Mesothelial cell of epicardium (in vitro differentiated cells): Measurements from ENCODE around the gene GPATCH1. TPM values are rescaled to one million over a fixed set of nuclear protein-coding genes. Genes with fewer than 3 reads are reported as not detected.

Source experiments
- DNase-seq, 2 experiments: peaks; one replicate each; pipeline ENCODE4 v3.0.0; 2021; ENCODE audit warnings: low spot score in 2 of 2; ENCODE audit not compliant: unreplicated experiment in 2 of 2
- H3K27ac Mint-ChIP-seq: 2 replicates; pipeline ENCODE4 v1.8.0; 2021; ENCODE audit warnings: mixed read lengths
- H3K27me3 Mint-ChIP-seq: 2 replicates; pipeline ENCODE4 v1.8.0; 2021; ENCODE audit warnings: low read depth, mixed read lengths
- H3K36me3 Mint-ChIP-seq: 2 replicates; pipeline ENCODE4 v1.8.0; 2021; ENCODE audit warnings: mixed read lengths
- H3K4me1 Mint-ChIP-seq: 2 replicates; pipeline ENCODE4 v1.8.0; 2021; ENCODE audit warnings: mixed read lengths
- H3K4me3 Mint-ChIP-seq: 2 replicates; pipeline ENCODE4 v1.8.0; 2021; ENCODE audit warnings: mild to moderate bottlenecking, moderate library complexity, mixed read lengths
- H3K9me3 Mint-ChIP-seq: 2 replicates; pipeline ENCODE4 v1.8.0; 2021; ENCODE audit warnings: mixed read lengths
- CTCF ChIP-seq: fragments of 200-600 bp; sonication (generic); IDR thresholded peaks from one replicate; pipeline ENCODE4 v1.5.0; 2021; ENCODE audit warnings: antibody characterized with exemption; ENCODE audit not compliant: unreplicated experiment
- total RNA-seq: library from RNA; stranded (reverse); gene quantifications from 3 replicates; pipeline ENCODE4 v1.2.1, GENCODE V29; 2021

GPATCH1 gene
- total RNA-seq, 1 donor from 2014 or later = 13.5 TPM

GRCh38 chr19:33063356-33063752, 17.6 kb upstream of the GPATCH1 start:
- Mint-ChIP-seq H3K27ac (peak overlapping the region; percentile 39), H3K27me3 (peaks cover 20% of the 10 kb centered on the region), H3K36me3 (no peaks in the 10 kb centered on the region), H3K4me1 (peaks cover 8% of the 10 kb centered on the region), H3K4me3 (peak overlapping the region; percentile 82), H3K9me3 (no peaks in the 10 kb centered on the region)
- no peak for DNase-seq
- no peak for TF ChIP-seq CTCF

GRCh38 chr19:33063753-33064457, 17.1 kb upstream of the GPATCH1 start:
- TF ChIP-seq CTCF = no peak
- Mint-ChIP-seq H3K9me3 (no peaks in the 10 kb centered on the region), H3K27me3 (peaks cover 20% of the 10 kb centered on the region), H3K4me1 (peaks cover 8% of the 10 kb centered on the region), H3K27ac (peak overlapping the region; percentile 73), H3K36me3 (no peaks in the 10 kb centered on the region), H3K4me3 (peak overlapping the region; percentile 82)
- no peak for DNase-seq

GRCh38 chr19:33064458-33064791, 16.6 kb upstream of the GPATCH1 start:
- no peaks in the 10 kb centered on the region for H3K9me3 Mint-ChIP-seq
- H3K4me1 Mint-ChIP-seq = peaks cover 8% of the 10 kb centered on the region
- no peaks in the 10 kb centered on the region for H3K36me3 Mint-ChIP-seq
- TF ChIP-seq CTCF = peak; percentile 22
- DNase-seq = peak; percentile 30 to 57
- H3K4me3 Mint-ChIP-seq = peak overlapping the region; percentile 82
- peaks cover 20% of the 10 kb centered on the region for H3K27me3 Mint-ChIP-seq
- H3K27ac Mint-ChIP-seq = no peak overlapping the region

GRCh38 chr19:33064792-33065550, 16.0 kb upstream of the GPATCH1 start, which contains the start of gene RHPN2:
Gene RHPN2, minus strand, starts transcription at chr19:33064888. Its CDS starts 36 bp downstream, at chr19:33064852.
- H3K4me3 Mint-ChIP-seq = peak within 1 kb of the TSS; percentile 82
- H3K27ac Mint-ChIP-seq = peak within 1 kb of the TSS; percentile 73
- peak; percentile 55 to 66 for DNase-seq
- TF ChIP-seq CTCF = no peak
- H3K9me3 Mint-ChIP-seq = no peaks in the 10 kb centered on the region
- H3K27me3 Mint-ChIP-seq = peaks cover 20% of the 10 kb centered on the region
- peaks cover 8% of the 10 kb centered on the region for H3K4me1 Mint-ChIP-seq
- no peaks in the 10 kb centered on the region for H3K36me3 Mint-ChIP-seq

- no peak for TF ChIP-seq CTCF
- Mint-ChIP-seq H3K9me3 (no peaks in the 10 kb centered on the region), H3K4me1 (peaks cover 8% of the 10 kb centered on the region), H3K27me3 (peaks cover 20% of the 10 kb centered on the region), H3K36me3 (no peaks in the 10 kb centered on the region), H3K27ac (no peak overlapping the region), H3K4me3 (peak overlapping the region; percentile 22)
- no peak for DNase-seq
These were observed 14.4 kb upstream of the GPATCH1 start for GRCh38 chr19:33066543-33066942.
